Mucosa of rectum (tissue), 2 donors: Measurements from ENCODE around the gene BCO2.
A peak's percentile ranks its signal among the peaks of the same experiment; 100 is the strongest.

Experiments
- H3K27ac ChIP-seq, 2 donors: one replicate each; pipeline ENCODE4 v1.7.0; 2013; ENCODE audit warnings: inconsistent platforms in 2 of 2, low read depth in 2 of 2, low read length in 2 of 2
- H3K27me3 ChIP-seq, 2 donors: one replicate each; pipeline ENCODE4 v1.7.0; 2013; ENCODE audit warnings: low read length in 2 of 2; ENCODE audit not compliant: control insufficient read depth in 2 of 2, insufficient read depth in 2 of 2
- H3K36me3 ChIP-seq, 2 donors: one replicate each; pipeline ENCODE4 v1.7.0; 2013; ENCODE audit warnings: low read length in 2 of 2; ENCODE audit not compliant: control insufficient read depth in 2 of 2, insufficient read depth in 2 of 2
- H3K4me1 ChIP-seq, 2 donors: one replicate each; pipeline ENCODE4 v1.7.0; 2013; ENCODE audit warnings: low read length in 2 of 2, mild to moderate bottlenecking in 1 of 2; ENCODE audit not compliant: control insufficient read depth in 2 of 2, insufficient read depth in 2 of 2
- H3K4me3 ChIP-seq, 2 donors: one replicate each; pipeline ENCODE4 v1.7.0; 2013; ENCODE audit warnings: low read length in 2 of 2
- H3K9ac ChIP-seq, 2 donors: one replicate each; pipeline ENCODE4 v1.7.0; 2013; ENCODE audit warnings: low read length in 2 of 2, low read depth in 1 of 2, mild to moderate bottlenecking in 1 of 2
- H3K9me3 ChIP-seq, 2 donors: one replicate each; pipeline ENCODE4 v1.7.0; 2013; ENCODE audit warnings: low read length in 2 of 2; ENCODE audit not compliant: control insufficient read depth in 2 of 2
- donor health status: healthy.
- donor health status: Normal muscosa, but diverticular disease.

Gene BCO2

DNA sequence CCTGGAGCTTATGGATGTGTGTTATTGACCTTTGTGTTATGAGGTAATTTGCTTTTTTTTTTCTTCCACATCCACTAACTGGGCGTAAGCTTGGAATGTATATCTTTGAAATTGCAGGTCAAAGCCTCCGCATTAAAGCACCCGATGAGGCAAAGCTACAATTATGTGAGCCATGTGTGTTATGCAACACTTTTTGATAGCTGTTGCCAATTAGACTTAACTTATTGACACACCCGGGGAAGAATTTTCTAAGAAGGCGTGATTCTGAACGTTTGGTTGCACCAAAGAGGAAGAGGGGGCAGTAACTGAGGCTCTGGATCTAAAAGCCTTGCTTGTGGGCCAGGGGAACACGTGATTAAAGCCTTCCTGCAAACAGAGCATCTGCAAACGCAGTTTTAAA, 8.8 kb upstream of the BCO2 start:
- H3K36me3 ChIP-seq: no peaks in the 10 kb centered on the region
- H3K9ac ChIP-seq: peak overlapping the region in 1 of 2 donors; percentile 56
- no peak overlapping the region for H3K4me3 ChIP-seq
- peak overlapping the region; percentile 54 to 61 for H3K27ac ChIP-seq
- H3K4me1 ChIP-seq: peaks cover 5 to 15% of the 10 kb centered on the region in 2 donors
- no peaks in the 10 kb centered on the region for H3K9me3 ChIP-seq
- no peaks in the 10 kb centered on the region for H3K27me3 ChIP-seq

DNA sequence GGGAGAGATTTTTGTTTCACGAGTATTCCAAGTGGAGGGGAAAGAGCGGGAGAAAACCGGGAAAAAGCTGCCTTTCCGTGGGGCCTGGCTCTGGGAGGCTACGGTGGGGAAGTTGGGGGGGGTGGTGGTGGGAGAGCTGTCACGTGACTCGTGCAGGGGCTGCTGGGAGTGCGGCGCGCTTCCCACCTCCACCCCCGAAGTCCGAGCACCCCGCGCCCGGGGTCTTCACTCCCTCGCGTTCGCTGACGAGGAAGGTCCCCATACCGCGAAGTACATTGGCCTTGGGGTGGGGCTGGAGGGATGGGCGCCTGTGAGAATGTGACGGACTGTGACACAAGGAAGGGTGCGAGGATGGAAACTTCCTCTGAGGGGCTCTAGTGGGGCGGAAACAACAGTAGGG, 8.2 kb upstream of the BCO2 start, which contains the start of gene TEX12:
TSS of gene TEX12 (plus strand) at position 228 of the 400 bp plus-strand sequence. CDS start 1,897 bp downstream, outside the sequence.
- peak within 1 kb of the TSS in 1 of 2 donors; percentile 56 for H3K9ac ChIP-seq
- no peaks in the 10 kb centered on the region for H3K9me3 ChIP-seq
- H3K4me3 ChIP-seq: no peak within 1 kb of the TSS
- no peaks in the 10 kb centered on the region for H3K27me3 ChIP-seq
- peak within 1 kb of the TSS; percentile 54 to 61 for H3K27ac ChIP-seq
- peaks cover 5 to 12% of the 10 kb centered on the region in 2 donors for H3K4me1 ChIP-seq
- no peaks in the 10 kb centered on the region for H3K36me3 ChIP-seq

DNA sequence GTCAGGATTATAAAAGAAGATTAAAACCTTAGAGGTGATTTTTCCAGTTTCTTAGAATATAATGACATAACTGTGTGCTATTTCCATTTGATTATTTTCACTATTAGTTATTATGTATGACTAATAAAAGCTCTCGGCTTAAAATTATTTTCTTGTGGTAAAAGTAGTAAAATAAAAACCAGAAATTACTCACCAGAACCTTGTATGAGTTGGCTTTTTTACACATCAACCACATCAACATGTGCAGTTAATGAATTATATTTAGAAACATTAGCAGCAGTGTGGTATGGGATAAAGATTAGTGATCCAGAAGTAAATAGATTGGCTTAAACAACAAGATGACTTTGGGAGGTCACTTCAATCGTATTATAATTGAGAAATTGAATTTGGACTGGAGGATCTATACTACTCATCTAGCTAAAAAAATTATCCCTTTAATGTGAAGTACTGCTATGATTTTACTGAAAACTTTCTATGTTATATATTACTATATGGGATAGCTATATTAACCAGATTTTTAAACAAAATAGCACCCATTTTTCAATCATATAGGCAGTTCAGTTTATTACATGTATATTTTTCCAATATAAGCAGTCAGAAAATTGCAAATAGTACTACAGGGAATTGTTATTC, 2.8 kb upstream of the BCO2 start:
- no peak overlapping the region for H3K27ac ChIP-seq

DNA sequence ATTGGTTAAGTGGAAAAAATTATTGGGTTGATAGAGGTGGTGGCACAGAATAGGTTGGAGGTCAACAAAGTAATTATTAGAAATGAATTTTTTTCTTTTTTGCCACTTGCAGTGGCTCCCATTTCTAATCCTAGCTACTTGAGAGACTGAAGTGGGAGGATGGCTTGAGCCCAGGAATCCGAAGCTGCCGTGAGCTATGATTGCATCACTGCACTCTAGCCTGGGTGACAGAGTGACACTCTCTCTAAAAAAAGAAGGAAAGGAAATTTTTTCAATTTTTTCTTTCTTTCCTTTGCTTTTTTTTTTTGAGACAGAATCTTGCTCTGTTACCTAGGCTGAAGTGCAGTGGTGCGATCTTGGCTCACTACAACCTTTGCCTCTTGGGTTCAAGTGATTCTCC, 2.2 kb upstream of the BCO2 start:
- no peaks in the 10 kb centered on the region for H3K9me3 ChIP-seq
- H3K36me3 ChIP-seq: no peaks in the 10 kb centered on the region
- no peak overlapping the region for H3K4me3 ChIP-seq
- no peak overlapping the region for H3K27ac ChIP-seq
- no peak overlapping the region for H3K9ac ChIP-seq
- H3K27me3 ChIP-seq: peaks cover 0 to 3% of the 10 kb centered on the region in 2 donors
- H3K4me1 ChIP-seq: peaks cover 6% of the 10 kb centered on the region in 2 donors

More for the DNA sequence above, 2.8 kb upstream of the BCO2 start:
- peaks cover 0 to 3% of the 10 kb centered on the region in 2 donors for H3K27me3 ChIP-seq
- H3K9me3 ChIP-seq: no peaks in the 10 kb centered on the region
- H3K4me1 ChIP-seq: peaks cover 6% of the 10 kb centered on the region in 2 donors
- H3K9ac ChIP-seq: no peak overlapping the region
- no peak overlapping the region for H3K4me3 ChIP-seq
- H3K36me3 ChIP-seq: no peaks in the 10 kb centered on the region

DNA sequence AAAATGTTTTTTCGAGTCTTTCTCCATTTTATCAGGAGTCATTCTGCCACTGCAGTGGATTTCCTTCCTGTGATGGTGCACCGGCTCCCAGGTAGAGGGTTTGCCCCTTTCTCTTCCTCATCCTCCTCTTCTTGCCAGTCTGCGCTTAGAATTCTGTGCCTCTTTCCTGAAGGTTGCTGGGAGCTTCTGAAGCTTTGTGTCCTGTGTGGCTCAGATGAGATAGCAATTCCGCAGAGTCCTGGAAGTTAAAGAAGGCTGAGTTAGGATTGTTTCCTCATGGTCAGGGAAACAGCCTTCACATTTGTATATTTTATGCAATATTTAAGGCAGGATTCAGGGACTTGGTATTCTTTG, 264 bp downstream of the BCO2 start:
- Histone ChIP-seq H3K27me3 (peaks cover 0 to 3% of the 10 kb centered on the region in 2 donors), H3K27ac (no peak overlapping the region), H3K4me1 (peaks cover 6% of the 10 kb centered on the region in 2 donors), H3K9ac (no peak overlapping the region), H3K4me3 (peak overlapping the region; percentile 53 to 63), H3K9me3 (no peaks in the 10 kb centered on the region), H3K36me3 (no peaks in the 10 kb centered on the region)

DNA sequence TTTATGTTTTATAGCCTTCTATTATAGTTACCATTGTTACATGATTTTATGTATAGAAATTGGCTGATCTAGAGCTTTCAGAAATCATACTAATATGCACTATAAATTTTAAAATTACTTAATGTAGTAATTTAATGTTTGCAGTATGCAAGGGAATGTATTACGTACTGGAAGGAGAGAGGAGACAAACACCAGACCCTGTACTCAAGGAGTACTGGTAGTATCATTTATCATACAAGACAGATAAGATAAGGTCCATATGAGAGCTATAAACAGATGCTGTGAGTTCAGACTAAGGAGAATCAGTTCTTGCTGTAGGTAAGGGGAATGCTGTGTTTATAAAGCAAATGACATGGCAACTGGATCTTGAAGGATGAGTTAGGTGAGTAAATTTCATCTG, 765 bp downstream of the BCO2 start:
- no peak overlapping the region for H3K27ac ChIP-seq
- H3K9ac ChIP-seq: no peak overlapping the region
- H3K27me3 ChIP-seq: peaks cover 0 to 3% of the 10 kb centered on the region in 2 donors
- H3K4me1 ChIP-seq: peaks cover 6% of the 10 kb centered on the region in 2 donors
- H3K36me3 ChIP-seq: no peaks in the 10 kb centered on the region
- no peak overlapping the region for H3K4me3 ChIP-seq
- no peaks in the 10 kb centered on the region for H3K9me3 ChIP-seq

DNA sequence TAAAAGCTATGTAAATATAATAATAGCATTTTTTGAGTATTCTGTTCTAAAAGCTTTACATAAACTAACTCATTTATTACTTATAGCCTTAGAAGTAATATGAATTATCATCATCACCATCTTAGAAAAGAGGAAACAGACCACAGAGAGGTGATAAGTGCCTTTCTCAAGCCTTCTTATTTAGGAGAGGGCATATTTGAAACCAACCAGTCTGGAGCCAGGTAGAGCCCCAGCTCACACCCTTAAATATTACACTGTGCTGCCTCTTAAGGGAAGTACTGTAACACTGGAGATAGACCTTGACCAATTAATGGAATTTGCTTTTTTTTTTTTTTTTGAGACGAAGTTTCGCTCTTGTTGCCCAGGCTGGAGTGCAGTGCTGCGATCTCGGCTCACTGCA, 2.3 kb downstream of the BCO2 start:
- no peaks in the 10 kb centered on the region for H3K36me3 ChIP-seq
- no peak overlapping the region for H3K9ac ChIP-seq
- H3K27ac ChIP-seq: no peak overlapping the region
- no peak overlapping the region for H3K4me3 ChIP-seq
- H3K4me1 ChIP-seq: peaks cover 6% of the 10 kb centered on the region in 2 donors
- H3K9me3 ChIP-seq: no peaks in the 10 kb centered on the region
- H3K27me3 ChIP-seq: peaks cover 0 to 3% of the 10 kb centered on the region in 2 donors

DNA sequence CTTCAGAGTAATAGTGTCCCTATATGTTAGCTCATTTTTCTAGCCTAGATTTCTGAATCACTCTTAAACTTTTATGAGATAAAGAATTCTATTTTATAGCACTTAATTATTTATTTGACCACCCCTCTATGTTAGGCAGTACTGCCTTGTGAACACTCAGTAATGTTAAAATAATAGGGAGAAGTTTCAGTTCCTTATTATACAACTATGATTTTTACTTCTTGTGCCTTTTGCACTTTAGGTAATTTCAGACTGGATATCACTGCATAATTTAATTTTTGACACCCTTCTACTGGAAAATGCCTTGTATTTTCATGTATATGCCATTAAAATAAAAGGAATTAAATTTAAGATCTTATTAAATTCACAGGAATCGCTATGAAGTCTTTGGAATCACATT, 3.1 kb downstream of the BCO2 start:
- Histone ChIP-seq H3K27me3 (peaks cover 0 to 3% of the 10 kb centered on the region in 2 donors), H3K9ac (no peak overlapping the region), H3K36me3 (no peaks in the 10 kb centered on the region), H3K9me3 (no peaks in the 10 kb centered on the region), H3K4me3 (no peak overlapping the region), H3K4me1 (peaks cover 6% of the 10 kb centered on the region in 2 donors), H3K27ac (no peak overlapping the region)

DNA sequence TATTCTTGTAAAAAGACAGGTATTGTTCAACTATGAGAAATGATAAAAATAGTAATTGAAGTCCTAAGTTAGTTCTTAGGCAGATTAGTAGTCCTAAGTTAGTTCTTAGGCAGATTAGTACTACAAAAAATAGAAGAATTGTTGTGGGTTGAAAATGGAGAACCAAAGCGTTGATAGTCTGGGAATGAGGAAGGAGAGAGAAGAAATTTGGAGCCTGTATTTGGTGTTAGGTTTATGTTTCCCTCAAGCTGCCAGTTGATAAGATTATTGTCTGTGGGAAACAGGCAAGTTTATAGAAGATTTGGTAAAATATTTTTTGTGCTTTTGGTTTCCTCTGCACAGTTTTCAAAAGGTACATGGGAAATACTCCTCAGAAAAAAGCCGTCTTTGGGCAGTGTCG, 3.6 kb downstream of the BCO2 start:
- Histone ChIP-seq H3K27ac (no peak overlapping the region), H3K9ac (no peak overlapping the region), H3K27me3 (peaks cover 0 to 3% of the 10 kb centered on the region in 2 donors), H3K9me3 (no peaks in the 10 kb centered on the region), H3K4me3 (no peak overlapping the region), H3K4me1 (peaks cover 6% of the 10 kb centered on the region in 2 donors), H3K36me3 (no peaks in the 10 kb centered on the region)

DNA sequence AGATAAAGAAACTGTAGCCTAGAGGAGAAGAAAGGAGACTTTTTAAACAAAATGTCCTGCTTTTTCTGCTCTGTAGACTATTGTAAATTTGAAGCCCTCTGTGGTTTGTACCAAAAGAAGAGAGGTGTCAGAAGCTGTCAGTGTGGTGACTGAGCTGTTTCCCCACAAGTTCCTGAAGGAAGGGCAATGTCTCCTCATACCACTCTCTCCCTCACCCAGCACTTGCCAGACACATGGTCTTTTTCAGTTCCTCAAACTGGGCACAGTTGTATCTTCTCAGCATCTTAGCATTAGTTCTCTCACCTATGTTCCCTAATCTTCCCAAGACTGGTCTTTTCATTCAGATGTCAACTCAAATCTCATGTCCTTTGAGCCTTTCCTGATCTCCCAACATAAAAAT, 4.3 kb downstream of the BCO2 start:
- no peak overlapping the region for H3K9ac ChIP-seq
- H3K9me3 ChIP-seq: no peaks in the 10 kb centered on the region
- peaks cover 6% of the 10 kb centered on the region in 2 donors for H3K4me1 ChIP-seq
- no peak overlapping the region for H3K27ac ChIP-seq
- H3K36me3 ChIP-seq: no peaks in the 10 kb centered on the region
- H3K27me3 ChIP-seq: peaks cover 0 to 3% of the 10 kb centered on the region in 2 donors
- H3K4me3 ChIP-seq: no peak overlapping the region
